ENCODE measurements around the gene P3H2.

DNA sequence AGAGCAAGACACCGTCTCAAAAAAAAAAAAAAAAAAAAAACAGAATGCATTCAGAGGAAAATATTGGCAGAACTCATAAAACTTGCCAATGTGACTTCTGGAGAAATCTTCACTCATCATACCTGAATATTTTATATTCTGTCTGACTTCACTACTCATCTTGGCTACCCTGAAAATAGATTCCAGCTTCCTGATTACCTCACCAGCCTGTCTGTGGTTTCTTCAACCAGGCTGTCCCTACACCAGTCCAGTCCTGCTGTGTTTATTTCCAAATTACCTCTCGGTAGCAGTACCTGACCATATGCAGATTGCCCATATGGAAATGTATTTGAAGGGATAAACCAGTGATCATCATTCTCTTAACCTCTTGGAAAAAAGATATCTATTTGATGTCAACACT lies 9.3 kb upstream of the P3H2 start:
- TF ChIP-seq, protein P1, sequence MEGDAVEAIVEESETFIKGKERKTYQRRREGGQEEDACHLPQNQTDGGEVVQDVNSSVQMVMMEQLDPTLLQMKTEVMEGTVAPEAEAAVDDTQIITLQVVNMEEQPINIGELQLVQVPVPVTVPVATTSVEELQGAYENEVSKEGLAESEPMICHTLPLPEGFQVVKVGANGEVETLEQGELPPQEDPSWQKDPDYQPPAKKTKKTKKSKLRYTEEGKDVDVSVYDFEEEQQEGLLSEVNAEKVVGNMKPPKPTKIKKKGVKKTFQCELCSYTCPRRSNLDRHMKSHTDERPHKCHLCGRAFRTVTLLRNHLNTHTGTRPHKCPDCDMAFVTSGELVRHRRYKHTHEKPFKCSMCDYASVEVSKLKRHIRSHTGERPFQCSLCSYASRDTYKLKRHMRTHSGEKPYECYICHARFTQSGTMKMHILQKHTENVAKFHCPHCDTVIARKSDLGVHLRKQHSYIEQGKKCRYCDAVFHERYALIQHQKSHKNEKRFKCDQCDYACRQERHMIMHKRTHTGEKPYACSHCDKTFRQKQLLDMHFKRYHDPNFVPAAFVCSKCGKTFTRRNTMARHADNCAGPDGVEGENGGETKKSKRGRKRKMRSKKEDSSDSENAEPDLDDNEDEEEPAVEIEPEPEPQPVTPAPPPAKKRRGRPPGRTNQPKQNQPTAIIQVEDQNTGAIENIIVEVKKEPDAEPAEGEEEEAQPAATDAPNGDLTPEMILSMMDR (conservative IDR thresholded peaks at IDR 0.05; ENCODE audit: low read length), result no peak
- no peak for TF ChIP-seq EZH2phosphoT487 (IDR thresholded peaks at IDR 0.05; ENCODE audit: borderline replicate concordance)
